Gastroesophageal sphincter (tissue), 3 donors: Measurements from ENCODE around the gene TCP1.

Experiments
- CTCF ChIP-seq, 4 experiments: fragments of 200-600 bp in 2 of 4; fragments of 450-650 bp in 2 of 4; sonication (generic) in 1 of 4; IDR thresholded peaks; one replicate each; pipeline ENCODE4 v1.5.1; 2017 to 2019; ENCODE audit warnings: antibody characterized with exemption in 4 of 4, mild to moderate bottlenecking in 2 of 4, moderate library complexity in 2 of 4
- EP300 ChIP-seq: sonication (generic); formaldehyde crosslinking; IDR thresholded peaks from one replicate; pipeline ENCODE4 v1.6.1; 2017; ENCODE audit warnings: antibody characterized with exemption, mild to moderate bottlenecking
- POLR2A ChIP-seq, 2 donors: fragments of 450-650 bp; IDR thresholded peaks; one replicate each; pipeline ENCODE4 v1.6.1; 2017; ENCODE audit warnings: antibody characterized with exemption in 2 of 2, mild to moderate bottlenecking in 2 of 2, moderate library complexity in 1 of 2
- POLR2AphosphoS5 ChIP-seq: sonication (generic); formaldehyde crosslinking; IDR thresholded peaks from one replicate; pipeline ENCODE4 v1.6.1; 2017; ENCODE audit warnings: antibody characterized with exemption

DNA sequence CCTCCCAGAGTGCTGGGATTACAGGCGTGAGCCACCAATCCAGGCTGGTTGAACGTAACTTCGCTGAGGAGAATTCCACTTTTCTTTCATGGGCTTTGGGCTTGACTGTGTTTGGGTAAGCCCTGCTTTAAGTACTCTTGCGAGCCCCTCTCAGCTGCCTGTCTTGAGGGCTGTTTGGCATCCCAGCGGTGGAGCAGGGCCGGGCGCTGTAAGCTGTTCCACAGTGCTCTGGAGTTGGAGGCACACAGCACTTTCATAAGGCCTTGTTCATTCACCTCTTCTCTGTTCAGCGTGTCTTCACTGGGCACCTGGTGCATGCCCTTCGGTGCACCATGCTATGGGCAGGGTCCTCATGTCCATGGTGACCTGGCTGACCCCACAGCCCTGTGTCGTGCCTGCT is 32.3 kb upstream of the TCP1 start:
- TF ChIP-seq CTCF (IDR thresholded peaks at IDR 0.05): no peak
- no peak for TF ChIP-seq POLR2AphosphoS5
- TF ChIP-seq POLR2A (IDR thresholded peaks at IDR 0.05): no peak
- TF ChIP-seq EP300: no peak
